ENCODE measurements around the gene PITPNC1.
"Not testable (repeated sequence)": the region's sequence is repeated elsewhere in the genome, so short reads cannot be mapped to it uniquely, and the experiment has no call there.

Gene PITPNC1

DNA sequence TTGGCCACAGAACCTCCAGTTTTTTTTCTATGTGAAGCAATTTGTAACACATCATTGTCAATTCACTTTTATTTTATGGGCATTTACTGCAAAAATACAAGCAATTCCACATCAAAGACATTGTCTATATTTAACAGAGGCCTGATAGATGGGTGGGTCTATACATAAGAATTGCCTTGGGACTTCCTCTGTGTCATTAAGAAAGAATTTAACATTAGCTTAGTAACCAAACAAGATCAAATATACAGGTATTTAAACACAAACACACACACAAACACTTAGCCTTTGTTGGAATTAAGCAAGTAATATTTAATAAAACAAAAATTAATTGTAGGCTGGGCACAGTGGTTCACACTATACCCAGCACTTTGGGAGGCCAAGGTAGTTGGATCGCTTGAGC lies 4.3 kb upstream of the PITPNC1 start:
- no peak for DNase-seq

DNA sequence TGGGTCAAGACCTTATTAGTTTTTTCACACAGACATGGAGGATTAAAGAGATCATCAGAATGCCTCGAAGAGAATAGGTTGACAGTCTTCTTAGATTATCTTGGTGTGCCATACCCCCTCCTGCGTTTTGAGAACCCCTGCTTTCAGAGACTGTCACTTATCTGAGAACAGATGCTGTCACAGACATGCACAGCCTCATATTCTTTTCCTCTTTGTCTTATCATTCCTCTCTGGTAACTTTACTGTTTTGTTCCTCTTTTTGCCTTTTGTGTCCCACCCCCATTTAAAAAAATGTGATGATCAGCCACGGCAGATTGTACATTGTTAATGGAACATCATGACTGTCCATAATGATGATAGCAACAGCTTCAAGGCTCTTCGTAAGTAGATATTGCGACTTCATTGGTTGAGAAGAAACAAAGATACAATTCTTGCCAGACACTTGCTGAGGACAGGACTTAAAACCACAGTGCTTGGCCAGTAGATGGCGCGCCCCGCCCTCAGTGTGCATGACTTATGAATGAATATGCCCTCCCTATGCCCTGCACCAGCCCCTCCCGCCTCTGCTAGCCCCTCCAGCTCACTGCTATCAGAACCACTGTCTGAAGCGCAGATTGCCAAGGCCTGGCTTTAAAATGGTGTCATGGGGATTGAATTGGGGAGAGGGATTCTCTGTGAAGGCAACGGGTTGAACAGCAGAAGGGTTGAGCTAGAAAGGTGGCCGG lies 2.6 kb upstream of the PITPNC1 start:
- DNase-seq, result peak; percentile 84

DNA sequence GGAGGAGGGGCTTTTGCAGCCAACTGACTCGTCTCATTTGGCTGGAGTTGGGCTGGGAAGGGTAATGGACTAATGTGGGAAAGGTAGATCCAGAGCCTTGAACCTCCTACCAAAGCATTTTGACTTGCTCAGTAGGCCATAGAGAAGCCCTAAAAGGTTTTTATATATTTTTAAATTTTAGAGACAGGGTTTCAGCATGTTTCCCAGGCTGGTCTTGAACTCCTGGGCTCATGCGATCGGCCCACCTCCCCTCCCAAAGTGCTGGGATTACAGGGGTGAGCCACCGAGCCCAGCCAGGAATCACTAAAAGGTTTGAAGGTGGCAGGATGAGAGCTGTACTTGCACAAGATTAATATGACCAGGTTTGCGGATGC lies 2.0 kb upstream of the PITPNC1 start:
- DNase-seq, result no peak

GRCh38 chr17:67375716-67376115 lies 1.4 kb upstream of the PITPNC1 start:
- no peak for DNase-seq

GRCh38 chr17:67376415-67376736 lies 705 bp upstream of the PITPNC1 start:
- DNase-seq, result no peak

- peak; percentile 55 for DNase-seq
These were observed 690 bp downstream of the PITPNC1 start for GRCh38 chr17:67377488-67378453.

- DNase-seq, result peak; percentile 72
These were observed 1.6 kb downstream of the PITPNC1 start for GRCh38 chr17:67378454-67379250.

DNA sequence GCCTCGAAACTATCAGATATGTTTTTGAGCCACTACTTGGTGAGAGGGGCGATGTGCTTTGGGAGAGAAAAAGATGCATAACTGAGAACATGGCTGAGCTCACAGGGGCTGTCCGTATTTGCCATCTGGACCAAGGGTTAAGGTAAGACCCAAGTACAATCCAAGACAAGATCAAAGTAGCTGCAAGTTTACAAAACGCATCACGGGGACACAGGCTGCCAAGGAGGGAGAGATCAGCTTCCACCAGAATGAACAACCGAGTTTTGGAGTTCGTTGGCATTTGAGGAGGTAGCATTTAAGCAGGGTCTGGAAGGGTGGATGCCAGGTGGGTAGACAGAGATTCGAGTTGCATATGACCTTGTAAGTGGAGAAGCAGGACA lies 2.2 kb downstream of the PITPNC1 start:
- no peak for DNase-seq

GRCh38 chr17:67381929-67382257 lies 4.8 kb downstream of the PITPNC1 start:
- DNase-seq, result no peak

DNA sequence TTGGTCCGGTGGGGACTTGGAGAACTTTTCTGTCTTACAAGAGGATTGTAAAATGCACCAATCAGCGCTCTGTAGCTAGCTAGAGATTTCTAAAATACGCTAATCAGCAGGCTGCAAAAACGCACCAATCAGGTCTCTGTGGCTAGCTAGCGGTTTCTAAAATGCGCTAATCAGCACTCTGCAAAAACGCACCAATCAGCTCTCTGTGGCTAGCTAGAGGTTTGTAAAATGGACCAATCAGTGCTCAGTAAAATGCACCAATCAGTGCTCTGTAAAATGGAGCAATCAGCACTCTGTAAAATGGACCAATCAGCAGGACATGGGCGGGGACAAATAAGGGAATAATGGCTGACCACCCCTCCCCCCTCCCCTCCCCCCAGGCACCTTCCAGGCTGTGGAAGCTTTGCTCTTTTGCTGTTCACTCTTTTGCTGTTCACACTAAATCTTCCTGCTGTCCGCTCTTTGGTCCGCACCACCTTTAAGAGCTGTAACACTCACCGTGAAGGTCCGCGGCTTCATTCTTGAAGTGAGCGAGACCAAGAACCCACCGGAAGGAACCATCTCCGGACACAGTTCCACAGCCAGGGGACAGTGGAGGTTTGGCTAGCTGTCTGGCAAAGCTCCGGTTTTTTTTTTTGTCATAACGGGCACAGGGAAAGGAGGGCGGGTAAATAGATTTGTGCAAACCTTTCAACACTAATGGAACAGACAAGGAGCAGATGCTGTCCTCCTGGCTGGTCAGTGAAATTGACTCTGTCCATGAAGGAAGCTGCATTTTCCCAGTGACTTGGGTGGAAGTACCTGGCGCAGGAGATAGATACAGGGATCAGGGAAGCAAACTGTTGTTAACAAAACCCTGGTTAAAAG lies 8.3 kb downstream of the PITPNC1 start:
- DNase-seq, result no peak

DNA sequence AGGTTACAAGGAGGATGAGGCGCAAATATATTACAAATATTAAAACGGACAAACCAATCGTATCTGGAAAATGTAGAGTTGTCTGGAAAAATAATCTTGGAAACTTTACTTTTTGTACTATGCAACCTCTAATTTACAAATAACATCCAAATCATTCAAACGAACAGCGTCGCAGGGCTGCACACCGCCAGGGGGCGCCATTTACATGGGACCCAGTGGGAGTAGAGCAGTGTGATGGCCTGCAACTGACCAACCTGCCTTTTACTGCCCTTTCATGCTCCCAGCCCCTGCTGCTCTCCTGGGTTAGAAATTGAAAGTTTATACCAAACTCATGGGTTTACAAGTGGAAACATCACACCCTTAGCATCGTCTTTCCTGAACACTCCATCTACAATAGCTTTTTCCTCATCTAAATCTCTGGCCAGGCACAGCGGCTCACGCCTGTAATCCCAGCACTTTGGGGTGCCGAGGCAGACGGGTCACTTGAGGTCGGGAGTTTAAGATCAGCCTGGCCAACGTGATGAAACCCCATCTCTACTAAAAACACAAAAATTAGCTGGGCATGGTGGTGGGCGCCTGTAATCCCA lies 10.0 kb downstream of the PITPNC1 start:
- DNase-seq, result peak; percentile 60

DNA sequence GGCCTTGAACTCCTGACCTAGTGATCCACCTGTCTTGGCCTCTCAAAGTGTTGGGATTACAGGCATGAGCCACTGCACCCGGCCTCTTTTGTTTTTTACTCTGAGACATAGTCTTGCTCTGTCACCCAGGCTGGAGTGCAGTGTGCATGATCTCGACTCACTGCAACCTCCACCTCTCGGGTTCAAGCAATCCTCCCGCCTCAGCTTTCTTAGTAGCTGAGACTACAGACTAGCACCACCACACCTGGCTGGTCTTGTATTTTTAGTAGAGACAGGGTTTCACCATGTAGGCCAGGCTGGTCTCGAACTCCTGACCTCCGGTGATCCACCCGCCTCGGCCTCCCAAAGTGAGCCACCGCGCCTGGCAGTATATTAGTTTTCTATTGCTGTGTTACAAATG lies 11.5 kb downstream of the PITPNC1 start:
- DNase-seq, result not testable (repeated sequence)

GRCh38 chr17:67388986-67389385 lies 11.9 kb downstream of the PITPNC1 start:
- DNase-seq, result no peak

GRCh38 chr17:67390006-67390645 lies 13.0 kb downstream of the PITPNC1 start:
- DNase-seq, result no peak

GRCh38 chr17:67390646-67391361 lies 13.7 kb downstream of the PITPNC1 start:
- peak; percentile 77 for DNase-seq

DNA sequence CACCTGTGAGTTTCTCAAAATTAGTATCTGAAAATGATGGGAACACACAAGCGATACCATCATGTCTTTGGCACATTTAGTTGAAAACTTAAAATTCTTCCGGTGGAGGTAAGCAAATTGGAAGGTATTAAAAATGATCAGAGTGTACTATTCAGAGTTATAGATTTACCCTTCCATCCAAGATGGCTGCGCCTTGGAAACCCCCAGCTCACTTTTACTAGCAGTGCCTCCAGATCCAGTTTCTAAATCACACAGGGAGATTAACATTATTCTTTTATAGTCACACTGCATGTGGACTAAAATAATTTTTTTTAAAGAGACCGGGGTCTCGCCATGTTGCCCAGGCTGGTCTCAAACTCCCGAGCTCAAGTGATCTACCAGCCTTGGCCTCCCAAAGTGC lies 15.0 kb downstream of the PITPNC1 start:
- DNase-seq, result no peak

DNA sequence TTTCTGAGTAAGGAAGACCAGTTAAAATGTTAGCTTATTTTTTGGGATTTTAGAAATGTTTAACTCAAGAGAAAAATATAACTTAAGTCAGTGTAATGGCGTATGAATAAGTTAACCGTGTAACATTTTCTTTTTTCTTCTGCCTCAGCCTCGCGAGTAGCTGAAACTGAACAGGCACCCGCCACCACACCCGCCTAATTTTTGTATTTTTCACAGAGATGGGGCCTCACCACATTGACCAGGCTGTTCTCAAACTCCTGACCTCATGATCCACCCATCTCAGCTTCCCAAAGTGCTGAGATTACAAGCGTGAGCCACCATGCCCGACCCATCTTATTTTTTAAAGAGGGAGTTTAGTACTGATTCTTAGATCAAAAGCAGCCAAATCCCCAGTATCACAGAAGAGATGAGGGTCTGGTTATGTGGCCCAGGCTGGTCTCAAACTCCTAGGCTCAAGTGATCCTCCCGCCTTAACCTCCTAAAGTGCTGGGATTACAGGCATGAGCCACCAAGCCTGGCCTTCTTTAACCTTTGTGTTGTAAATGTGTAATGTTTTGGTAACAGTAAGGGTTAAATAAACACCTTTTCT lies 16.8 kb downstream of the PITPNC1 start:
- DNase-seq, result no peak

GRCh38 chr17:67399676-67400075 lies 22.6 kb downstream of the PITPNC1 start:
- no peak for DNase-seq

- no peak for DNase-seq
These were observed 23.1 kb downstream of the PITPNC1 start for GRCh38 chr17:67400193-67400592.

- DNase-seq, result no peak
These were observed 24.0 kb downstream of the PITPNC1 start for GRCh38 chr17:67401106-67401505.

All from NK-92 treated with Interleukin-12 subunit alpha and Interleukin-12 subunit beta, amount 100 ng/mL, for 24 hours (cell line).